ENCODE measurements around the gene SH2D3C. TPM values are rescaled to one million over a fixed set of nuclear protein-coding genes. Genes with fewer than 3 reads are reported as not detected.

The SH2D3C gene
- 10 to 100 TPM; 22.1 to 41.9 (median 27.5) TPM for polyA plus RNA-seq (ENCODE audit: insufficient read depth in 1 of 5, insufficient read length in 5 of 5, low replicate concordance in 1 of 5)
- long read RNA-seq, donor 1, partial matches to known transcripts = 0 of 1 reads
- long read RNA-seq, donor 1, other reads (novel, unspliced or antisense) = 0 of 1 reads
- long read RNA-seq, donor 2, partial matches to known transcripts = 8 of 12 reads
- long read RNA-seq, donor 2, other reads (novel, unspliced or antisense) = 0 of 12 reads
- long read RNA-seq, donor 3, partial matches to known transcripts = 16 of 17 reads
- long read RNA-seq, donor 3, other reads (novel, unspliced or antisense) = 0 of 17 reads
- long read RNA-seq, donor 4, partial matches to known transcripts = 0 of 3 reads
- long read RNA-seq, donor 4, other reads (novel, unspliced or antisense) = 0 of 3 reads
- long read RNA-seq, donor 5, partial matches to known transcripts = 18 of 22 reads
- long read RNA-seq, donor 5, other reads (novel, unspliced or antisense) = 0 of 22 reads
- long read RNA-seq, donor 6, partial matches to known transcripts = 7 of 12 reads
- long read RNA-seq, donor 6, other reads (novel, unspliced or antisense) = 0 of 12 reads
- long read RNA-seq, donor 7, partial matches to known transcripts = 0 of 5 reads
- long read RNA-seq, donor 7, other reads (novel, unspliced or antisense) = 0 of 5 reads
- long read RNA-seq, donor 8, partial matches to known transcripts = 0 of 4 reads
- long read RNA-seq, donor 8, other reads (novel, unspliced or antisense) = 0 of 4 reads

- no peak for DNase-seq
These were observed at the start of gene SH2D3C for GRCh38 chr9:127778280-127779135. Gene SH2D3C (minus strand): TSS chr9:127778666. CDS start chr9:127778627, 39 bp downstream.

GRCh38 chr9:127826253-127826913 is 47.9 kb upstream of the SH2D3C start:
- DNase-seq = no peak

GRCh38 chr9:127825319-127826051 is 47.0 kb upstream of the SH2D3C start:
- DNase-seq = no peak

GRCh38 chr9:127822108-127822507 is 43.6 kb upstream of the SH2D3C start:
- no peak for DNase-seq

- DNase-seq = no peak
These were observed 40.1 kb upstream of the SH2D3C start for GRCh38 chr9:127818574-127818973.

GRCh38 chr9:127817881-127818434 is 39.5 kb upstream of the SH2D3C start:
- DNase-seq = no peak

- DNase-seq = no peak
These were observed 38.3 kb upstream of the SH2D3C start for GRCh38 chr9:127816728-127817127.

GRCh38 chr9:127816362-127816725 is 37.9 kb upstream of the SH2D3C start:
- DNase-seq = no peak

GRCh38 chr9:127815512-127816361 is 37.3 kb upstream of the SH2D3C start:
- no peak for DNase-seq

GRCh38 chr9:127814619-127815511 is 36.4 kb upstream of the SH2D3C start:
- no peak for DNase-seq

- DNase-seq = no peak
These were observed 35.3 kb upstream of the SH2D3C start for GRCh38 chr9:127813686-127814226.

- no peak for DNase-seq
These were observed 34.6 kb upstream of the SH2D3C start for GRCh38 chr9:127812936-127813675.

- DNase-seq = no peak
These were observed 33.5 kb upstream of the SH2D3C start for GRCh38 chr9:127812011-127812410.

GRCh38 chr9:127810378-127811187 is 32.1 kb upstream of the SH2D3C start:
- DNase-seq = no peak

GRCh38 chr9:127809540-127810377 is 31.3 kb upstream of the SH2D3C start:
- DNase-seq = no peak

Data from right lung (tissue), 10 donors.